GM18499 (cell line): ENCODE measurements around the gene RPS6KA2.

Source experiments
- ATAC-seq: cut with Tn5 transposase; IDR thresholded peaks from one replicate; pipeline ENCODE4 v1.9.1; 2021; ENCODE audit warnings: moderate number of reproducible peaks; ENCODE audit not compliant: insufficient read depth, unreplicated experiment

RPS6KA2 gene

GRCh38 chr6:166580076-166581050, 46.7 kb downstream of the RPS6KA2 start:
- ATAC-seq = no peak

GRCh38 chr6:166579237-166579850, 47.7 kb downstream of the RPS6KA2 start:
- no peak for ATAC-seq

DNA sequence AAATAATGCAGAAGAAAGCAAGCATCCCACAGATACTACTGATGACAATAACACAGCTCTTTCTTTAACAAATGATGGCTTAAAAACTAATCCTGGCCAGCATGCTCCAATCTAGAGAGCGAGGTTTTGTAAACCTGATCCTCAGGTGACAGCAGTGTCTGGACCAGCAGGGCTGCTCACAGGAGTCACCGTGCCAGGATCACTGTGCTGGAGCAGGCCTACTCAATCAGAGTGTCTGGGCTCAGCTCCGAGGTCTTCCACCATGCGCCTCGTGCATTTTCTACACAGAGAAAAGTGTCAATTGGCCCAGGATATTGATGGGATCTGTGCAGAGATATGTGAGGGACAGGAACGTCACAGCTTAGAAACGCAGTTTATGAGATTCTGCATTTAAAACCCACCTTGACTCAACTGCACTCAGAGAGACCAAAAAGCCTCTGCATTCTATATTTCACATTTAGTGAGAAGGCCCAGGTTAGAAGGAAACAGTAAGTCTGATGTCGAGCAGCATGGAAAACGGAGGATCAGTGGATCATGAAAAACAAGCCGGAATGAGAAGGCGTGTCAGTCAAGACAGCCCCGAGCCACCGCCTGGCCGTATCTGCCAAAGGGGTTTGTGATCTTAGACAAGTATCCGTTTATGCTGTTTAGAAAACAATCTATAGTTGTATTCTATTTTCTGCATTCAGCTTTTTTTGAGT, 48.4 kb downstream of the RPS6KA2 start:
- ATAC-seq = no peak

DNA sequence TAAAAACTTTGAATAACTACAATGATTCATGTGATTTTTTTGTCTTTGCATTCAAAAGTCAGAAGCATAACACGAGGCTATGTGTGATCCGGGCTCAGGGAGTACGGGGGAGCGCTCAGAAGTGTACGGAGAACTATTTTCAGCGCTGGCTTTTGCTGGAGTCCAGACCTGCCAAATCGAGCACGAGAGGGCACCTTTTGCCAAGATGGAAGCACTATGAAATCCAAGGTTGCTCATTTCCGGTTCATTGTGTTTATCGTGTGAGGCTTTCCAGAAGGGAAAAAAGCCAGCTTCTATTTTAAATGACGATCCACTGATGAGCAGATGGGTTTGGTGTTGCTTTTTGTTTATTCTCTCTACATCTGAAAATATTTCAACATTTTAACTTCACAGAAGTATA, 51.8 kb downstream of the RPS6KA2 start:
- ATAC-seq = no peak

GRCh38 chr6:166573511-166574216, 53.4 kb downstream of the RPS6KA2 start:
- ATAC-seq = no peak

DNA sequence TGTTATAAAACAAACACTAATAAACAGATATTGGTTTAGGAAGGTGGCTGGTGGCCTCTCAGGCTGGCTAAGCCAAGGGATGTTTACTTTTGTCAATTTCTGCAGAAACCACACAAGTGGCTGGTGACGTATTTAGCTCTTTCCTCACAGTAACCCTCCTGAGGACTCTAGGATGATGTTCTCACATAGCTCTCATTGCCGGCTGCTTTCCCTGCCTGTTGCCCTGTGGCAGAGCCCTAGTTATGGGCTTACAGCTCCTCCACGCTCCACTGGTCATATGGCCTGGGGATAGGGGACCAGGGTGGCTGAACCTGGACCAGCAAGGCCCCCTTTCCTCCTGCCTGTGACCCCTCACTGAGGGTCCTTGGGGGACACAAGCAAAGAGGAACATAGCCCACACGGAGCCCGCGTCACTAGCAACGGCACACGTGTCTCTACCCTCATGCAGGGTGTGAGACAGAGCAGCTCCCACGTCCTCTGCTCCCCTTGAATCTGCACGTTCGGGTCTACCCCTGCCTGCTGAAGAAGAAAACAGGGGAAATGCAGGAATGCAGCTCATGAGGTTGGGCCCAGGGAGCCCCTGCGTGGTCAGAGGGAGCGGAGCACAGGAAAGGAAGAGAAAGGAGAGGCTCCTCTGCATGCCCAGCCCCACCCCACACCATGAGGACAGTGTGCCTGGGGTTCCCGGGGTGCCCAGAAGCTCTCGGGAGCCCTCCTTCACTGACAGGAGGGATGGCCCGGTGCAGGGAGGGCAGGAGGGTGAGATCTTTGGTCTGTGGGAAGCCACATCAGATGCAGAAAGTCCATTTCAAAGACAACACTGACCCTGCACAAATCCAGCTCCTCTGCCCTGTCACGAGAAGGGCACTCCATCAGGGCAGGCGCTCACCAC, 54.4 kb downstream of the RPS6KA2 start:
- no peak for ATAC-seq

DNA sequence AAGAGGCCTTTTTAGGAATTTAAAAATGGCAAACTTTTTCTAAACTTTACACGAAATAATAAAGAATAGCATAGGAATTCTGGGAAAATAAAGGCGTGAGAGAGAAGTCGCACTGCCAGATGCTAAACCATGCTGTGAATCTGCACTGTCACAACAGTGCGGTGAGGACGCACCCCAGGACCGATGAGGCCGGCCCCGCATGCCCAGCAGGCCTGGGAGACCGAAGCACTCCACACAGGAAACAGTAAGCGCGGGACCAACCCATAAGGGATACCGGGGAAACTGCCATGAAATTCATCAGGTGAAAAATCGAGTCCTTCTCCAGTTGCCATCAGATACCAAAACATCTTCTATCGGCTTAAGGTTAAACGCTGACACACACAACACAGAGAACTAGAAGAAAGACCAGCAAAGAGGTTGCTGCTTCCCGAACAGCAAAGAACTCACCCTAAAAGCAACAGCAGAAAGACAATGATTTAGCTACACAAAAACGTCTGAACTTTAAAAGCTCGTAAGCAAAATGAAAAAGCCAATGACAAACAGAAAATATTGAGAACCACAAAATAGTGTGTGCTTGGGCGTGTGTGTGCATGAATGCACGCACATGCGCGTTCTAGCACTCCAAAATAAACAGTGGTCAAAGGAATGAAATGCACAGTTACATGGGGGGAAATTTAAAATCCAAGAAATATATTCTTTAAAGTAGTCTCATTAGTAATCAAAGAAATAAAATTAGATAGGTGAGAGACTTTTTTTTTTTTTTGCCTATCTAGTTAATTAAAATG, 55.9 kb downstream of the RPS6KA2 start:
- no peak for ATAC-seq

- no peak for ATAC-seq
Observed at GRCh38 chr6:166569206-166569605, 57.8 kb downstream of the RPS6KA2 start.

GRCh38 chr6:166567813-166568212, 59.2 kb downstream of the RPS6KA2 start:
- no peak for ATAC-seq

DNA sequence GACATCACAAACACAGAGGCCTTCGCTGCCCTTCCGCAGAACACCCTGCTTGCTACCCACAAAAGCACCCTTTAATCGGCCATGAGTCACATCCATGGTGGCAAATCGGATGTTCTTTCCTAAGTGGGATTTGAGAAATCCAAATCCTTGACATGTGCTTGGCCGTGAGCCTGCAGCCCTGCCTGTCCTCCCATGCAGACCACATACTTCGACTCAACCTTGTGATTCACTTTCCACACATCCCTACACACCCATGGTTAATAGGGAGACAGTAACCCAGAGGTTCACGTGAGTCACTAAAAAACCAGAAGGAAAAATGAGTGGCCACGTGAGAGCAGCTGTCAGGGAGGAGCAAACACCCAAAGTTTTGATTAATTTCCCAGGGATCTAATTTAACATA, 59.9 kb downstream of the RPS6KA2 start:
- ATAC-seq = no peak

DNA sequence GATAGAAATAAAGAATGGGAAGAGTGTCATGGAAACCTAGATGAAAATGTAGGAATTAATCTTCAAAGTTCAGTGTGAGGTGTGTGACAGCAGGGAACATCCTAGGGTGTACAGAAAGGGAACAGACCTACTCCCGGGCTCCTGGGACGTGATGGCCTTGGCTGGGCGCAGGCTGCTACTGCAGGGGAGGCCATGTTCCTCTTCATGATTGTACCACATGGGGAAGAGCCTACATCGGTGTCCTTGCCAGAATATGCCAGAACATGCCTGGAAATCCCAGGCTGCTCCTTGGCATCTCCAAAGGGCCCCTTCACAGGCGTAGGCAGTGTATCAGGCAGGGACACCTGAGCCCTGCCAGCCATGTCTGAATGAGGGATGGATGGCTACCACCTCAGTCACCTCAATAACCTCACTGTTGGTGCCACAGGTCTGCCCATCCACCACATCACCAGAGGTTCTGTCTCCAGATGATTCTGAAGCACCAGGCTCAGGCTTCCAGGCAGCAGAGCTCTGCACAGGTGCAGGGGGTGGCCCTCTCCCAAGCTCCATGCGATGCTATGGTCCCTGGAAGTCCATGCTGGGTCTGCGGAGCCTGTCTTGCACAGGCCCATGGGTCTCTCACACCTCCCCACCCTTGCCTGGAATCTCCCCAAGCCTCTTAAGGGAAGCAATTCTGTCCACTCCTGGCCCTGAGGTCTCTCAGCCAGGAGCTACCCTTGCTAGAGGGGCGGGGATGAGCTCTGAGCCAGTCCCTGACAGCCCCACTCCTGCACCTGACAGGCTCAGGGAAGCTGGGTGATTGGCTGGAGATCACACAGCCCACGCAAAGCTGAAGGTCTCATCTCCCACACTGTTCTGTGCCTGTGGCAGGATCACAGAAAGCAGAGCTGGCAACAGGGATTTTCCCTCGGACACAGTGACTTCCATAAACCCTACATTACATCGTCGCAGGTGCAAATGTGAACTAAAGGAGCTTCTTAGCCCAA, 60.7 kb downstream of the RPS6KA2 start:
- no peak for ATAC-seq

GRCh38 chr6:166565084-166565967, 61.7 kb downstream of the RPS6KA2 start:
- no peak for ATAC-seq

- ATAC-seq = no peak
Observed at GRCh38 chr6:166563805-166564204, 63.2 kb downstream of the RPS6KA2 start.

DNA sequence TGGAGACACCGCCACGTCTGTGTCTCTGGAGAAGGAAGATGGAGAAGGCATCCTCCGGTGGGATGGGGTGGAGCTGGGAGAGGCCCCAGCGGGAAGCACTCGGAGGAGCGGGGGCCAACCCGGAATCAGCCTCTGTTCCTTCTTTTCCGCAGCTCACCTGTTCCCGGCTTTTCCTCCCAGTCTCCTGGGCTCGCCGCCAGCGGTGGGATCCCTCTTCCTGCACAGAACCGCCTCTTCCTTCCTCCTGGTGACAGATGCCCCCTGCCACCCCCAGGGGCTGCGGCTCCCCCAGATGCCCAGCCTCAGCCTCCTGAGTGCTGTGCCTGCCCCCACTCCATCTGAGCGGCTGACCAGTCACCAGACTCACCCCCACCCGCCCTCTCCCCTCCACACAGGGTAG, 63.9 kb downstream of the RPS6KA2 start:
- ATAC-seq = no peak

- ATAC-seq = no peak
Observed at GRCh38 chr6:166562726-166563125, 64.3 kb downstream of the RPS6KA2 start.

DNA sequence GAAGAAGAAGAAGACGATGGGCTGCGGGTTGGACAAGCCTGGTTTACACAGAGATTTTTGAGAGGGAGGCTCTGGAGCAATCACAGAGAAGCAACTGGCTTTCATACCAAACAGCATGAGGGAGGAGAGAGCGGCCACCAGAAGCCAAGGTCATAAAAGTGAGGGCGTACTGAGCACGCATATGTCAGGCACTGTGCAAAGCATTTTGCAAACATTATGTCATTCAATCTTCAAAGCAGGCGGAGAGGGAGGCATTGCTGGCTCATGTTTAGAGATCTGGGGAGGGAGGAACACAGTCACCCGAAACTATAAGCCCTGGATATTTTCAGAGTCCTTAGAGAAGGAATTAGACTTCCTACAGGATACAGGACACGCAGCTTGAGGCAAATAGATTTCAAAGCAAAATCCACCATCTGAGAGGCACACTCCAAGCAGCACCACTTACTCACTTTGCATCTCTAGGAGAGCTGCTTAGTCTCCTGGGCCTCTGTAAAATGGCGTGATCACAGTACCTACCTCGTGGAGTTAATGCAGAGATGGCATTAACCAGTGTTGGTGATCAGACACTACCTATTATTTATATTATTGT, 65.2 kb downstream of the RPS6KA2 start:
- no peak for ATAC-seq
